Ishikawa (cell line): Measurements from ENCODE around the gene PIK3R4.

Experiments used
- CEBPB ChIP-seq: IDR thresholded peaks from 2 replicates; pipeline ENCODE4 v1.6.1; 2012
- CREB1 ChIP-seq: IDR thresholded peaks from 2 replicates; pipeline ENCODE4 v1.6.1; 2012; ENCODE audit warnings: low read depth
- EGR1 ChIP-seq: IDR thresholded peaks from 2 replicates; pipeline ENCODE4 v1.6.1; 2012
- EP300 ChIP-seq: IDR thresholded peaks from 2 replicates; pipeline ENCODE4 v1.6.1; 2012; ENCODE audit warnings: borderline replicate concordance
- FOXM1 ChIP-seq: IDR thresholded peaks from 2 replicates; pipeline ENCODE4 v1.6.1; 2012; ENCODE audit warnings: low read depth, borderline replicate concordance
- NFIC ChIP-seq: IDR thresholded peaks from 2 replicates; pipeline ENCODE4 v1.6.1; 2012
- RAD21 ChIP-seq: IDR thresholded peaks from 2 replicates; pipeline ENCODE4 v1.6.1; 2012; ENCODE audit warnings: low read depth
- TAF1 ChIP-seq: IDR thresholded peaks from 2 replicates; pipeline ENCODE4 v1.6.1; 2012; ENCODE audit warnings: low read depth, mild to moderate bottlenecking
- TCF12 ChIP-seq: IDR thresholded peaks from 2 replicates; pipeline ENCODE4 v1.6.1; 2012; ENCODE audit warnings: low read depth
- TEAD4 ChIP-seq: IDR thresholded peaks from 2 replicates; pipeline ENCODE4 v1.6.1; 2012
- YY1 ChIP-seq: IDR thresholded peaks from 2 replicates; pipeline ENCODE4 v1.6.1; 2012; ENCODE audit warnings: low read depth
- ZBTB7A ChIP-seq: IDR thresholded peaks from 2 replicates; pipeline ENCODE4 v1.6.1; 2012; ENCODE audit warnings: low read depth
- TF ChIP-seq, protein P1 (sequence below): IDR thresholded peaks from 2 replicates; pipeline ENCODE4 v1.6.1; 2012; ENCODE audit warnings: low read depth, mild to moderate bottlenecking
- TF ChIP-seq, protein P2 (sequence below): IDR thresholded peaks from 2 replicates; pipeline ENCODE4 v1.6.1; 2012
- TF ChIP-seq, protein P3 (sequence below): IDR thresholded peaks from 2 replicates; pipeline ENCODE4 v1.6.1; 2012

The PIK3R4 gene

DNA sequence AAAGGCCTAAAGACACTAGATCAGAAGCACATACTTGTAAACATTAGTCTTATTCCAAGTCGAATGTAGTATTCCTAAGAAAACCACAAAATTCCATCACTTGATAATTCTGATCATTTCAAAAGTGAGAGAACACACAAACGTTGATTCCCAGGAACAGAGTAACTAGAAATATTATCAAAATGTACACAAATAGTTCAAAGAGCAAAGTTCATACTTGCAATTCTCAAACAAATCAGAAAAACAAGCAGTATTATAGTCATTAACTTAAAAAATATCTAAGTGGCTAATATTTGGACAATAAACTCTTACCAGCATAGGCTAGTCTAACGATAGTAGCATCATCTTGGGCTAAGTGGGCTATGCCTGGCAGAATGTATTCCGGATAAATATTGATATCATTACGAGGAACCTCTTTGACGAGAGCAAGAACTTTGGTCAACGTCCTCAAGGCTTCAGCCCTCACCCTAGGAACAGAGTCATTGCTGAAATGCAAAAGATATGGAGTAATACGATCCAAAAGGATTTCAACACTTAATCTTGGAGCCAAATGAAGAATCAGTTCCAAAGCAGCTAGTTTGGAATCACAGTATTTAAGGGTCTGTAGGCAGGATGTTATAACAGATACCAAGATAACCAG lies 13.3 kb downstream of the PIK3R4 start:
- TF ChIP-seq RAD21 (no peak), NFIC (no peak)
- TF ChIP-seq, protein P1, sequence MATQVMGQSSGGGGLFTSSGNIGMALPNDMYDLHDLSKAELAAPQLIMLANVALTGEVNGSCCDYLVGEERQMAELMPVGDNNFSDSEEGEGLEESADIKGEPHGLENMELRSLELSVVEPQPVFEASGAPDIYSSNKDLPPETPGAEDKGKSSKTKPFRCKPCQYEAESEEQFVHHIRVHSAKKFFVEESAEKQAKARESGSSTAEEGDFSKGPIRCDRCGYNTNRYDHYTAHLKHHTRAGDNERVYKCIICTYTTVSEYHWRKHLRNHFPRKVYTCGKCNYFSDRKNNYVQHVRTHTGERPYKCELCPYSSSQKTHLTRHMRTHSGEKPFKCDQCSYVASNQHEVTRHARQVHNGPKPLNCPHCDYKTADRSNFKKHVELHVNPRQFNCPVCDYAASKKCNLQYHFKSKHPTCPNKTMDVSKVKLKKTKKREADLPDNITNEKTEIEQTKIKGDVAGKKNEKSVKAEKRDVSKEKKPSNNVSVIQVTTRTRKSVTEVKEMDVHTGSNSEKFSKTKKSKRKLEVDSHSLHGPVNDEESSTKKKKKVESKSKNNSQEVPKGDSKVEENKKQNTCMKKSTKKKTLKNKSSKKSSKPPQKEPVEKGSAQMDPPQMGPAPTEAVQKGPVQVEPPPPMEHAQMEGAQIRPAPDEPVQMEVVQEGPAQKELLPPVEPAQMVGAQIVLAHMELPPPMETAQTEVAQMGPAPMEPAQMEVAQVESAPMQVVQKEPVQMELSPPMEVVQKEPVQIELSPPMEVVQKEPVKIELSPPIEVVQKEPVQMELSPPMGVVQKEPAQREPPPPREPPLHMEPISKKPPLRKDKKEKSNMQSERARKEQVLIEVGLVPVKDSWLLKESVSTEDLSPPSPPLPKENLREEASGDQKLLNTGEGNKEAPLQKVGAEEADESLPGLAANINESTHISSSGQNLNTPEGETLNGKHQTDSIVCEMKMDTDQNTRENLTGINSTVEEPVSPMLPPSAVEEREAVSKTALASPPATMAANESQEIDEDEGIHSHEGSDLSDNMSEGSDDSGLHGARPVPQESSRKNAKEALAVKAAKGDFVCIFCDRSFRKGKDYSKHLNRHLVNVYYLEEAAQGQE, result no peak

DNA sequence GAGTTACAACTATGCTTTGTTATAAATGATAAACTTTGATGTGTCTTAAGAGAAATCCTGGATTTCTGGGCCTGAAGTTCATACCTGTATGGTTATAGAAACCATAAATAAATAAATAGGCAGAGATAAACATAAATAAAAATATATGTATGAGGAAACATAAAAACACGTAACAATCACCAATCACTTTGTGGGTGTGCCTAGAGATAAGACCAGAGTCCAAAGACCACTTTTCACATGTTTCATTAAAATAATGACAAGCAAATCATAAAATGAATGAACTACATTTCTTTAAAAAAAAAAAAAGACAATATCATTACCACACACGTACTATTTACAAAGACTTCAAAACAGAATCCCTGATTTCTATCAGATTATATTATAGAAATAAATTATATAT lies 14.1 kb downstream of the PIK3R4 start:
- TF ChIP-seq CEBPB, result no peak
- TF ChIP-seq EP300, result no peak
- TF ChIP-seq EGR1, result no peak
- TF ChIP-seq, protein P2, sequence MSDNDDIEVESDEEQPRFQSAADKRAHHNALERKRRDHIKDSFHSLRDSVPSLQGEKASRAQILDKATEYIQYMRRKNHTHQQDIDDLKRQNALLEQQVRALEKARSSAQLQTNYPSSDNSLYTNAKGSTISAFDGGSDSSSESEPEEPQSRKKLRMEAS, result no peak
- TF ChIP-seq, protein P1, result no peak
- TF ChIP-seq TCF12, result no peak
- TF ChIP-seq RAD21, result no peak
- TF ChIP-seq CREB1, result no peak
- TF ChIP-seq TAF1, result no peak
- TF ChIP-seq YY1, result no peak
- TF ChIP-seq, protein P3, sequence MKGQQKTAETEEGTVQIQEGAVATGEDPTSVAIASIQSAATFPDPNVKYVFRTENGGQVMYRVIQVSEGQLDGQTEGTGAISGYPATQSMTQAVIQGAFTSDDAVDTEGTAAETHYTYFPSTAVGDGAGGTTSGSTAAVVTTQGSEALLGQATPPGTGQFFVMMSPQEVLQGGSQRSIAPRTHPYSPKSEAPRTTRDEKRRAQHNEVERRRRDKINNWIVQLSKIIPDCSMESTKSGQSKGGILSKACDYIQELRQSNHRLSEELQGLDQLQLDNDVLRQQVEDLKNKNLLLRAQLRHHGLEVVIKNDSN, result no peak
- TF ChIP-seq FOXM1, result no peak
- TF ChIP-seq ZBTB7A, result no peak

DNA sequence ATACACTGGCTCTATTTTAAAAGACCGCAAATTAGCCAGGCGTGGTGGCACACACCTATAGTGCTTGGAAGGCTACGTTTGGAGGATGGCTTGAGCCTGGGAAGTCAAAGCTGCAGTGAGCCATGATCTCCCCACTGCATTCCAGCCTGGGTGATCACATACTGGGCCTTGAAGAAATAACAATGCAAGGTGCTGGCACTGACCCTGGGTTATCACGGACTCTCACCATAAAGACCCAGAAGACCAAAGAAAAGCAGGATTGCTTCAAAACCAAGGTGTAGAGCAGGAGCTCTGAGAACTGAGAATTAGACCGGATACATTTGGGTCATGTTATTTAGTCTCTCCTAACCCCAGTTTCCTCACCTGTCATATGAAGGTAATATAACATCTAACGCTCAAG lies 14.8 kb downstream of the PIK3R4 start:
- TF ChIP-seq TEAD4, result no peak
- TF ChIP-seq NFIC, result no peak
- no peak for TF ChIP-seq TCF12
- TF ChIP-seq, protein P2, result no peak
- no peak for TF ChIP-seq CEBPB
- TF ChIP-seq ZBTB7A, result no peak
- TF ChIP-seq EP300, result no peak
- TF ChIP-seq YY1, result no peak
- no peak for TF ChIP-seq RAD21
- TF ChIP-seq, protein P3, result no peak
- no peak for TF ChIP-seq TAF1
- TF ChIP-seq FOXM1, result no peak
- TF ChIP-seq, protein P1, result no peak
- TF ChIP-seq CREB1, result no peak
- TF ChIP-seq EGR1, result no peak

DNA sequence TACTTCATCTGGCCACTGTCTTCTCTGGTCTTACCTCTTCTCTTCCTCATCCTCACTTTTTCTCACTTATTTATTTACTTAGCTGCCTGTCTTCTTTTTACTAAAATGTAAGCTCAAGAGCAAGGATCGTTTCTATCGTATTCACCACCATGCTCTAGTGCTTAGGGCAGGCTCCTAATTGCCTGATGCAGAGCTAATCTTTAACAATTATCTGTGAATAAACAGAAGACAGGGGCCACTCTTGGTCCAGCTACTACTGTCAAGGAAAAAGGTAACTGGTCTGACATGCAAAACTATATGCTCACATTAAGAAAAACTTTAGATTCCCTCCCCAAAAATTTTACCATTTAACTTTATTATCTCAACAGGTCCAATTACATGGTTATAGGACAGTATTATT lies 17.5 kb downstream of the PIK3R4 start:
- TF ChIP-seq EGR1 (no peak), NFIC (no peak), EP300 (no peak), FOXM1 (no peak), ZBTB7A (no peak), TAF1 (no peak), TEAD4 (no peak), YY1 (no peak), CREB1 (no peak), CEBPB (no peak), RAD21 (no peak), TCF12 (no peak)
- TF ChIP-seq, protein P3, result no peak
- TF ChIP-seq, protein P1, result no peak
- TF ChIP-seq, protein P2, result no peak
